H54 (cell line): Measurements from ENCODE around the gene FKBP5.
"Not testable (repeated sequence)": the region's sequence is repeated elsewhere in the genome, so short reads cannot be mapped to it uniquely, and the experiment has no call there.

Experiments used
- DNase-seq: peaks from one replicate; pipeline ENCODE4 v3.0.0; 2011; ENCODE audit warnings: low spot score, mixed read lengths; ENCODE audit not compliant: insufficient read length
- FAIRE-seq: peaks from 3 replicates; lab custom pipeline; 2011; peaks lifted over from hg19 to GRCh38; lab: Jason Lieb, UNC
- POLR2A ChIP-seq: IDR thresholded peaks from 2 replicates; pipeline ENCODE4 v1.6.1; 2011; ENCODE audit warnings: low read depth, mild to moderate bottlenecking, low read length

The FKBP5 gene

DNA sequence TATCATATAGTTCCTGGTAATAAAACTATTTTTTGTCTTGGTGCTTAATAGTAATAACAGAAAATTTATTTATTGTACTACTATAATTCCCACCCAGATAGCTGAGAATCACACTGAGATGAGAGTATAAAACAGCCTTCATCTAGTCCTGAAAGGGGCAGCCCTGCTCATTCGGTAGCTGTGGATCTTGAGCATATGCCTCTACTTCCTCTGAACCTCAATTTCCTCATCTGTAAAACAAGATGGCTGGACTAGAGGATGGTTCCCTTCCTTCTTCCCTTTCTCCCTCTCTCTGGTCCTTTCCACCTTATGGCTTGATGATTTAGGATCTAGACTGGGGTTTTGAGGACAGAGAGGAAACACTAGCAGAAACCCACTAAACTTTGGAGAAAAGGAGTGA lies 15.0 kb downstream of the FKBP5 start:
- no peak for TF ChIP-seq POLR2A
- DNase-seq (no peak), FAIRE-seq (no peak)

DNA sequence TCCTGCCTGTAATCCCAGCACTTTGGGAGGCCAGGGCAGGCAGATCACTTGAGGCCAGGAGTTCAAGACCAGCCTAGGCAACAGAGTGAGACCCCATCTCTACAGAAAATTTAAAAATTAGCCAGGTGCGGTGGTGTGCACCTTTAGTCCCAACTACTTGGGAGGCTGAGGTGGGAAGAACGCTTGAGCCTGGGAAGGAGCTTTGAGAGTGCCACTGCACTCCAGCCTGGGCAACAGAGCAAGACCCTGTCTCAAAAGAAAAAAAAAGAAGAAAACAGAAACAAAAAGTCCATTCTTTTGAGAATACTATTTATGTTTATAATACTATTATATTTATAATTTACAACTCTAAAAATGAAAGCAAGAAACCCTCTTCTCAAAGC lies 15.4 kb downstream of the FKBP5 start:
- not testable (repeated sequence) for DNase-seq, FAIRE-seq

DNA sequence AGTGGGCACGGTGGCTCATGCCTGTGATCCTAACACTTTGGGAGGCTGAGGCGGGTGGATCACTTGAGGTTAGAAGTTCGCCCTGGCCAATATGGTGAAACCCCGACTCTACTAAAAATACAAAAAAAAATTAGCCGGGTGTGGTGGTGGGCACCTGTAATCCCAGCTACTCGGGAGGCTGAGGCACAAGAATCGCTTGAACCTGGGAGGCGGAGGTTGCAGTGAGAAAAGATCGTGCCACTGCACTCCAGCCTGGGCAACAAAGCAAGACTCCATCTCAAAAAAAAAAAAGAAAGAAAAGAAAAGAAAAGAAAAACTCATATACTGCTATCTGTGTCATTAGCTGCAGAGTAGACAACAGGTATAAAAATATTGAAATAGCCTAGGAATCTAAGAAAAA lies 18.3 kb downstream of the FKBP5 start:
- DNase-seq, FAIRE-seq: not testable (repeated sequence)

DNA sequence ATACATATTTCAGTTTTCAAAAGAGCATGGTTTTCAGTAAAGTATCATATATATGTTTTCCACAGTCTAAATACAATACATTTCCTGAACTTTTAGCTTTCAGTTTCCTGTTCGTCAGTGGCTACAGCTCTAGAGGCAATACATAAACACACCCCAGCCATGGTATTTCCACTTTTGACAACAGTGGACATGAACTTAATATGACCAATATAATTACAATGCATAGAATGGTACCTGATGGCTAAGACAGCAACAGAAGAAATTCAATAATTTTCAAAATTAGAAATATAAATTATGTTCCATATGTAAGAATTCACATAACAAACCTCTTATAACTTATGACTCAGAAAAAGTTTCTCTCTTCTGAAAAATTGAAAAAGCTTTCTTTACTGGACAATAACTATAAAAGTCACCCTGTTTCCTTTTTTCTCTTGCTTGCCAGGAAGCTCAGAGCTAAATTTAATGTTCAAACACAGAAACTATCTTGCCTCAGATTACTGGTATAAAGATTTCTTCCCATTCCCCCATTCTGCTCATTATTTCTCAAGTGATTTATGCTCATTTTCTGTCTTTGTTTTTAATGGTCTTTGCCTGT lies 19.2 kb downstream of the FKBP5 start:
- DNase-seq (no peak), FAIRE-seq (peak; percentile 84)
- no peak for TF ChIP-seq POLR2A

DNA sequence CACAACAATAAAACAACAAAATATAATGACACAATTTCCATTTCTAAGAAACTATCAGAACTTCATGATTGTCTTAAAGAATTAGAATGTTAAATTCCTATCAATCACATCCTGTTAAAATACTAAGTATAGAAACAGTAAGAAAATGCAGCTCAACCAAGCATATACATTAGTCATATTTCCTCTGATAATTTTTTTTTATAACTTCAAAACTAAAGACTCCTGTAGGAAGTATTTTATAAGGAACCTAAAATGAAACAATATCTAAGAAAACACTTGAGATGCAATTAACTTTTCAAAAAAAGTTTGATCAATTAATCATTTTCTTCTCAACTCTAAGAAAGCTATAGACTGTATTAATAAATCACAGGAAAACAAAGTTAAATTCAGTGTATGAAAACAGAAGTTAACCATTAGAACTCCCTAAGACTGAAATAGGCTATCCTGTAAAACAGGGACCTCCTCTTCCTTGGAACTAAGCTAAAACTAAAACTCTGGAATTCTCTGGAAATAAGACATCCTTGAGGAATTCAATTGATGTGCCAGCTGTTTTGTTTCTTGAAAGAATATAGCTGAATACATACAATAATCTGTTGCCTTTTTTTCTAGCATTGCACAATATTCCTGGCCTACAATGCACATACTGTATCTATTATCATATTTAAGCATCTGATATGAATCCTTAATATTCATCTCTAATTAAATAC lies 19.8 kb downstream of the FKBP5 start:
- FAIRE-seq (no peak), DNase-seq (no peak)
- TF ChIP-seq POLR2A, result no peak

DNA sequence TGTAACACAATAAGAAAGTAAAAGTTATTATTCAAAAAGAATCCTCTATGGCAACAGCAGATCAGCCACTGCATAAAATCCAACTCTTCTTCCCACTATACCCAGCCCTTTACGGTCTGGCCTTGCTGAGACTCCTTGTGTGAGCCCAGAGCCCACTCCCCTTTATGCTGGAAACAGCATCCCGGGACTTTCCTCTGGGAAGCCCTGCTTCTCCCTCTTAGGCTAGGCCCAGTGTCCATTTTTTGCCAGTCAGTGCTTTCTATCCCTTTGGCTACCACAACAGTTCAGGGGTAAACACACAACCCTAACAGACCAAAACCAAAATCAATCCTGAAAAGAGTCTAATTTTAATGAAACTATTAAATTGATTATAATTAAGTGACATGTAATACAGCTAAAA lies 20.6 kb downstream of the FKBP5 start:
- FAIRE-seq (peak; percentile 64), DNase-seq (no peak)
- TF ChIP-seq POLR2A, result no peak

DNA sequence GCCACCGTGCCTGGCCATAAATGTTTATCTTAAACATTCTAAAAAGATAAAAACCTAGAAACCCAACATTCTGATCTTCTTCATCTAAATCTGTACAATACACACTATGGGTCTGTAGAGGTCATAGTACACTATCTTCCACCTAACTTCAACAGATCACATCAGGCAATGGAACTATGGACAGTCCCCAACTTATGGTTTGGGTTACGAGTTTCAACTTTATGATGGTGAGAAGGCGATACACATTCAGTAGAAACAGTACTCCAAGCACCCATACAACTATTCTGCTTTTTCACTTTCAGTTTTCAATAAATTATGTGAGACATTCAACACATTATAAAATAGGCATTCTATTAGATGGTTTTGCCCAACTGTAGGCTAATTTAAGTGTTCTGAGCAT lies 23.1 kb downstream of the FKBP5 start:
- no peak for TF ChIP-seq POLR2A
- DNase-seq (no peak), FAIRE-seq (peak; percentile 61)

DNA sequence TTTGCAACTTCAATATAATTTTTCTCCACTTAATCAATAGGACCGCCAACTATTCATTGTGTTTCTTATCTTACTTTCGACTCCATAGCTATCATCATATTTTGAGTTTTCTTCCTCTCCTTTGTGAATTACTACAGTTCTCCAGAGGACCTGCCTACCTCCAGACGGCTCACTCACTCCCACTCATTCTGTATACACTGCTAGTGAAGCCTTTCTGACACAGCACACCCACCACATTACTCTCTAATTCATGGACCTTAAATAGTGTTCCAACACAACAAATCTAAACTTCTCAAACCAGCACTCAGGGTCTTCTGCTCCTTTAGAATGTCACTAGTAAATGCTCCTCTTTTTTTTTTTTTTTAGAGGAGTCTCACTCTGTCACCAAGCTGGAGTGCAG lies 23.8 kb downstream of the FKBP5 start:
- no peak for TF ChIP-seq POLR2A
- DNase-seq (no peak), FAIRE-seq (peak; percentile 58)

DNA sequence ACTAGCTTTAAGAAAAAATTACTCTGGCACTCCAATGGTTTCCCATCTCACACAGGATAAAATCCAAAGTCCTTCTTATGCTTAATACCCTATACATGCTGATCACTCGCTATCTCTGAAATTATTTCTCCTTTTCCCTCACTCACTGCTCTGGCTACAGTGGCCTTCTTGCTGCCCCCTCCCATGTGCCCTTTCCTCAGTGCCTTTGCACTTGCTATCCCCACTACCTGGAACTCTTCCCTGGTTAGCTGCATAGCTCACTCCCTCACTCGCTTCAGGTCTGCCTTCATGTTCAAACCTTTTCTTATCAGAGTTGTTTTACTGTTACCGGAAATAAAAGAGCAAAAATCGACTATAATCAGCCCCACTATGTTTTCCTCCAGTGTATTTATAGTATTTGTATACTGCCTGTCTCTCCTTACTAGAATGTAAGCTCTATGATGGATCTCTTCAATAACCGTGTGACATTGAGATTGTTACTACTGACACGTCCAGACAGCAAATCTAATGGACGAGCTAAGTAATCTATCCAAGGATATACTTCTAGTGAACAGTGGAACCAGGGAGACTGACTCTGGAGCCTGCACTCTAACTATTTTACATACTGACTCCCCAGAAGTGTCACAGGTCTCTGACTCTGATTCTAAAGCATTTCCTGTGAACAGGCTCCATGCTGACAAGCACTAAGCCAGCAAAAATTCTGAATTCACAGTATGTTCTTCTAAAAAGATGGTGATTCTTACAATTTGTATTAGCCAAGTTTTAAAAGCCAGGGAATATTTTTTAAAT lies 25.1 kb downstream of the FKBP5 start:
- DNase-seq (peak; percentile 49), FAIRE-seq (peak; percentile 97)
- no peak for TF ChIP-seq POLR2A

DNA sequence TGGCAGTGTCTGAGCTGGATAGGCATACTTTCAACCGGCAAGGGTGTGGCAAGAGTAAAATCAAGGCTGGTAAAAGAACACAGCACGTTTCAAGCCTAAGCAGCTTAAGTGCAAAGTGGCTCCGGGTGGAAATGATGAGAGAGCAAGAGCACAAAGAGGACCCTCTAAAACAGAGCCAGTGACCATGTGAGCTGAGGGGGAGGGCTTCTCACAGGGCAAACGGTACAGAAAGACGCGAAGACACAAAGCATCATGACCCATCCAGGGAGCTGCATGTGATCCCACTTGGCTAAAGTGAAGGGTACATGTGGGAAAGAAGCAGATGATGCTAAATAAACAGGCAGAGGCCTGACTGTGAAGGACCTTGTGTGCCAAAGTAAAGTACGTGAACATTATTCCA lies 25.7 kb downstream of the FKBP5 start:
- FAIRE-seq (peak; percentile 77), DNase-seq (no peak)
- no peak for TF ChIP-seq POLR2A

DNA sequence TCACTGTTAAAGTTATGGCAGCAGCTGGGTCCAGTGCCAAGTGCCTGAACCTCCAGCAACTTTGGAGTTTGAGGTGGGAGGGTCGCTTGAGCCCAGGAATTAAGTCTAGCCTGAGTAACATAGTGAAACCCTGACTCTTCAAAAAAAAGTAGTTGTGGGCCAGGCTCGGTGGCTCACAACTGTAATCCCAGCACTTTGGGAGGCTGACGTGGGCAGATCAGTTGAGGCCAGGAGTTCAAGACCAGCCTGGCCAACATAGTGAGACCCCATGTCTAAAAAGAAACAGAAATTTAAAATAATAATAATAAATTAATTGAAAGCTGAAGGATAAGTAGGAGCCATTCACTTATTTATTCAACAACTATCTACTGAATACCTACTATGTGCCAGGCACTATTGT lies 33.8 kb downstream of the FKBP5 start:
- no peak for TF ChIP-seq POLR2A
- DNase-seq, result no peak
- FAIRE-seq, result no peak

DNA sequence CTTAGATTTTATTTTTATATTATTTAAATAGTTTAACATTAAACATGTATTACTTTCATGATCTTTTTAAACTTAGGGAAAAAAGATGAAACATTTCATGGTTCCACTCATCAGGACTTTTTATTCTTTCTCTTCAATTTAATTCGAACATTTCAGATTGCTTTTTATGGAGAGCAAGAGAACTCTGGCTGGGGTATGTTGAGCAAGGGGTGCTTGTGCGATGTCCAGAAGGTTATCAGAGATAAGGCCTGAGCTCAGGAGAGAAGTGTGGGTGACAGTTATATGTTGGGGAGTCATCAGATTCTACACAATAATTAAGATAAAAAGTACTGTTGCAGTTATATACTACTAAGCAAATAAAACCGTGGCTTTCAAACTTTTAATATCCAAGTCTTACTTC lies 37.5 kb downstream of the FKBP5 start:
- DNase-seq, result no peak
- no peak for FAIRE-seq
- TF ChIP-seq POLR2A, result no peak

DNA sequence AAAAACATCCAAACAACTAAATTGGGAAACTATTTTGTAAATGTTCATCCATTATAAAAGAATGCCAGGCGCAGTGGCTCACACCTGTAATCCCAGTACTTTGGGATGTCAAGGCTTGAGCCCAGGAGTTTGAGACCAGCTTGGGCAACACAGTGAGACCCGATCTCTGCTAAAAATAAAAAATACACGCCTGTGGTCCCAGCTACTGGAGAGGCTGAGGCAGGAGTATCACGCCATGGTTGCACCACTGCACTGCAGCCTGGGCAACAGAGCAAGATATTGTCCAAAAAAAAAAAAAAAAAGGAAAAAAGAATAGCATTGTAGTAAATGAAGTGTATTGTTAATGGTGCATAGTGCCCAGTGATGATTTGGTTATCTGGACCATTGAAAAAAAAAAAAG lies 38.7 kb downstream of the FKBP5 start:
- FAIRE-seq (no peak), DNase-seq (no peak)
- TF ChIP-seq POLR2A, result no peak

DNA sequence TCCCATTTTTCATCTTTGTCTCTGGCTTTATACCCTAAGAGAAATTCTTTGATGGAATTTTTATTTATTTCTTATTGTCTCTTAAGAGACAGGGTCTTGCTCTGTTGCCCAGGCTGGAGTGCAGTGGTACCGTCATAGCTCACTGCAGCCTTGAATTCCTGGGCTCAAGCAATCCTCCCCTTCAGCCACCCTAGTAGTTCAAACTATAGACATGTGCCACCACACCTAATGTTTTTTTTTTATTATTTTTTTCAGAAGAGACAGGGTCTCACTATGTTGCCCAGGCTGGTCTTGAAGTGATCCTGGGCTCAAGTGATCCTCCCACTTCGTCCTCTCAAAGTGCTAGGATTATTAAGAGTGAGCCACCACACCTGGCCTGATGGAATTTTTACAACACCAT lies 40.5 kb downstream of the FKBP5 start:
- FAIRE-seq (no peak), DNase-seq (no peak)
- TF ChIP-seq POLR2A, result no peak
